Measurements from ENCODE around the gene CNTNAP5. TPM values are rescaled to one million over a fixed set of nuclear protein-coding genes. Genes with fewer than 3 reads are reported as not detected.

CNTNAP5 gene
- total and polyA plus RNA-seq, 9 of the 15 experiments (the other 6 are each of a cell fraction or from before 2014, with no cell fraction given), result not detected

DNA sequence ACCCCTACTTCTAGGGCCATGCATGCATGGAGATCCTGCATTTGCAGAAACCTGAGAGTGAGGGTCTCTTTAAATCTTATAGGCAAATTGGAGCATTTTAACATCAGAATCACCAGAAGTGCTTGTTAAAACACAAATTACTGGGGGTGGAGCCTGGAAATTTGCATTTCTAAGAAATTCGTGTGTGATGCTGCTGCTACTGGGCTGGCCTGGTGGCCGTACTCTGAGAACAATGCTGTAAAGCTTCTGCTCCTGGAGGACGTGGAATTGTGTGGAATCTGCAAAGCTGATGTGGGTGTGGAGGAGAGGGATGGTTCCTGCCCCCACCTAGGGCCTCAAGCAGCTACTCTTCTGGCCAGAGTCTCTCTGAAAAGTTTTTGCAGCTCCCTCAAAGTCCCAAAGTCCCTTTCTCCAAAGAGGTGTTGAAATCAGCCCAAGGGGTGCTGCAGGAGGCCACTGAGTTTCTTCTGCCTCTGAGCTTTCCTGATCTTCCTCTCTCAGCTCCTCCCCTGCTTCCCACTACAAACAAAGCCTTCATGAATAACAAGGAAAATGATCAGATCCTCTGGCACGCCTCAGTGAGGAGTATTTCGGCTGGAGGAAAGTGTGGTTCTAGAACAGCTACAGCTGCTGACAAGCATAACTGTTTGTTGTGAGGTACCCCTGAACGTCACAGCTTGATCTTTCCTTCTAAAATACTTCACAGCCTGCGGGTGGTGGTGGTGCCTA lies 508.3 kb downstream of the CNTNAP5 start:
- ChIA-PET POLR2A (interaction anchor here (0.6 kb wide), 1 partner anchor 84 kb away, joined by 3 read pairs; no protein-coding TSS in a partner anchor), CTCF (ENCODE audit: low intra/inter-chr PET ratio) (no interaction called here)
- DNase-seq (ENCODE audit: extremely low read depth in 1 of 4, low spot score in 3 of 4) (no peak), ATAC-seq (no peak), FAIRE-seq (no peak)
- Histone ChIP-seq H3K4me1 (replicated peaks in 1 of 2; ENCODE audit: control insufficient read depth in 2 of 2, insufficient read depth in 2 of 2, low read length in 2 of 2) (no peaks in the 10 kb centered on the region), H2AFZ (ENCODE audit: low read depth, low read length) (no peak overlapping the region), H3K4me3 (no peak overlapping the region), H3K36me3 (ENCODE audit: control insufficient read depth, insufficient read depth, low read length) (no peaks in the 10 kb centered on the region), H3K4me2 (ENCODE audit: insufficient read depth, low read length) (no peak overlapping the region), H4K20me1 (replicated peaks; ENCODE audit: control insufficient read depth, insufficient read depth, low read length) (no peaks in the 10 kb centered on the region), H3K79me2 (ENCODE audit: control insufficient read depth, insufficient read depth, low read length) (no peaks in the 10 kb centered on the region), H3K27ac (ENCODE audit: extremely low read depth, low read depth, low read length) (no peak overlapping the region), H3K9me1 (ENCODE audit: control insufficient read depth, insufficient read depth, low read length) (no peaks in the 10 kb centered on the region), H3K27me3 (ENCODE audit: control insufficient read depth in 2 of 2, insufficient read depth in 2 of 2, low read length in 2 of 2) (no peaks in the 10 kb centered on the region), H3K9me3 (replicated peaks; ENCODE audit: control insufficient read depth, insufficient read depth, low read depth, low read length) (no peaks in the 10 kb centered on the region), H3K9ac (ENCODE audit: insufficient read depth in 1 of 2, low read depth in 2 of 2, low read length in 2 of 2) (no peak overlapping the region)
- intact Hi-C loops (cut with micrococcal nuclease) (no loop called here), in situ Hi-C loops (cut with MboI) (no loop called here)
- under 1% methylated on average over 7 of the region's 7 CpGs for WGBS (ENCODE audit: insufficient coverage, low coverage, missing lambda C conversion rate)
- no TSS peak for BruUV-seq (replicated peaks)
- TF ChIP-seq MEF2A (IDR thresholded peaks at IDR 0.05; ENCODE audit: control insufficient read depth, low read depth, low read length) (no peak), ZNF431 (CRISPR knock-in tag; IDR thresholded peaks at IDR 0.05) (no peak), BCOR (IDR thresholded peaks at IDR 0.05) (no peak), KAT8 (IDR thresholded peaks at IDR 0.05; ENCODE audit: low read depth) (no peak), RAD51 (IDR thresholded peaks at IDR 0.05; ENCODE audit: borderline replicate concordance, low read depth) (no peak), ZNF274 (IDR thresholded peaks at IDR 0.05; ENCODE audit: borderline replicate concordance, low read depth, low read length) (no peak), ZBTB8A (IDR thresholded peaks at IDR 0.05; ENCODE audit: partially characterized antibody) (no peak), ZNF197 (CRISPR knock-in tag; IDR thresholded peaks at IDR 0.05; ENCODE audit: low read depth) (no peak), CBFA2T3 (IDR thresholded peaks at IDR 0.05) (no peak), RBM34 (IDR thresholded peaks at IDR 0.05; ENCODE audit: borderline replicate concordance, insufficient read depth, low read length) (no peak)
- TF ChIP-seq, protein P1, sequence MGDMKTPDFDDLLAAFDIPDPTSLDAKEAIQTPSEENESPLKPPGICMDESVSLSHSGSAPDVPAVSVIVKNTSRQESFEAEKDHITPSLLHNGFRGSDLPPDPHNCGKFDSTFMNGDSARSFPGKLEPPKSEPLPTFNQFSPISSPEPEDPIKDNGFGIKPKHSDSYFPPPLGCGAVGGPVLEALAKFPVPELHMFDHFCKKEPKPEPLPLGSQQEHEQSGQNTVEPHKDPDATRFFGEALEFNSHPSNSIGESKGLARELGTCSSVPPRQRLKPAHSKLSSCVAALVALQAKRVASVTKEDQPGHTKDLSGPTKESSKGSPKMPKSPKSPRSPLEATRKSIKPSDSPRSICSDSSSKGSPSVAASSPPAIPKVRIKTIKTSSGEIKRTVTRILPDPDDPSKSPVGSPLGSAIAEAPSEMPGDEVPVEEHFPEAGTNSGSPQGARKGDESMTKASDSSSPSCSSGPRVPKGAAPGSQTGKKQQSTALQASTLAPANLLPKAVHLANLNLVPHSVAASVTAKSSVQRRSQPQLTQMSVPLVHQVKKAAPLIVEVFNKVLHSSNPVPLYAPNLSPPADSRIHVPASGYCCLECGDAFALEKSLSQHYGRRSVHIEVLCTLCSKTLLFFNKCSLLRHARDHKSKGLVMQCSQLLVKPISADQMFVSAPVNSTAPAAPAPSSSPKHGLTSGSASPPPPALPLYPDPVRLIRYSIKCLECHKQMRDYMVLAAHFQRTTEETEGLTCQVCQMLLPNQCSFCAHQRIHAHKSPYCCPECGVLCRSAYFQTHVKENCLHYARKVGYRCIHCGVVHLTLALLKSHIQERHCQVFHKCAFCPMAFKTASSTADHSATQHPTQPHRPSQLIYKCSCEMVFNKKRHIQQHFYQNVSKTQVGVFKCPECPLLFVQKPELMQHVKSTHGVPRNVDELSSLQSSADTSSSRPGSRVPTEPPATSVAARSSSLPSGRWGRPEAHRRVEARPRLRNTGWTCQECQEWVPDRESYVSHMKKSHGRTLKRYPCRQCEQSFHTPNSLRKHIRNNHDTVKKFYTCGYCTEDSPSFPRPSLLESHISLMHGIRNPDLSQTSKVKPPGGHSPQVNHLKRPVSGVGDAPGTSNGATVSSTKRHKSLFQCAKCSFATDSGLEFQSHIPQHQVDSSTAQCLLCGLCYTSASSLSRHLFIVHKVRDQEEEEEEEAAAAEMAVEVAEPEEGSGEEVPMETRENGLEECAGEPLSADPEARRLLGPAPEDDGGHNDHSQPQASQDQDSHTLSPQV (IDR thresholded peaks at IDR 0.05), result no peak
- TF ChIP-seq, protein P2, sequence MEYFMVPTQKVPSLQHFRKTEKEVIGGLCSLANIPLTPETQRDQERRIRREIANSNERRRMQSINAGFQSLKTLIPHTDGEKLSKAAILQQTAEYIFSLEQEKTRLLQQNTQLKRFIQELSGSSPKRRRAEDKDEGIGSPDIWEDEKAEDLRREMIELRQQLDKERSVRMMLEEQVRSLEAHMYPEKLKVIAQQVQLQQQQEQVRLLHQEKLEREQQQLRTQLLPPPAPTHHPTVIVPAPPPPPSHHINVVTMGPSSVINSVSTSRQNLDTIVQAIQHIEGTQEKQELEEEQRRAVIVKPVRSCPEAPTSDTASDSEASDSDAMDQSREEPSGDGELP (CRISPR knock-in tag; IDR thresholded peaks at IDR 0.05; ENCODE audit: borderline replicate concordance), result no peak
- TF ChIP-seq, protein P3, sequence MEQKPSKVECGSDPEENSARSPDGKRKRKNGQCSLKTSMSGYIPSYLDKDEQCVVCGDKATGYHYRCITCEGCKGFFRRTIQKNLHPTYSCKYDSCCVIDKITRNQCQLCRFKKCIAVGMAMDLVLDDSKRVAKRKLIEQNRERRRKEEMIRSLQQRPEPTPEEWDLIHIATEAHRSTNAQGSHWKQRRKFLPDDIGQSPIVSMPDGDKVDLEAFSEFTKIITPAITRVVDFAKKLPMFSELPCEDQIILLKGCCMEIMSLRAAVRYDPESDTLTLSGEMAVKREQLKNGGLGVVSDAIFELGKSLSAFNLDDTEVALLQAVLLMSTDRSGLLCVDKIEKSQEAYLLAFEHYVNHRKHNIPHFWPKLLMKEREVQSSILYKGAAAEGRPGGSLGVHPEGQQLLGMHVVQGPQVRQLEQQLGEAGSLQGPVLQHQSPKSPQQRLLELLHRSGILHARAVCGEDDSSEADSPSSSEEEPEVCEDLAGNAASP (IDR thresholded peaks at IDR 0.05), result no peak

Data from K562 (cell line).